A673 (cell line): ENCODE results near the gene THRB. TPM values are rescaled to one million over a fixed set of nuclear protein-coding genes. Genes with fewer than 3 reads are reported as not detected.

Experiments
- BruUV-seq: library from RNA; stranded (reverse); fragments of 400-500 nt; replicated peaks from 2 replicates; lab custom pipeline; 2021; lab: Mats Ljungman, UMichigan
- CTCF ChIA-PET: fragments of 300-600 bp; sonication (Branson Sonifier 250); formaldehyde crosslinking; loops from one replicate; lab custom pipeline; 2022; ENCODE audit warnings: antibody characterized with exemption; lab: Charles Lee
- POLR2A ChIA-PET: fragments of 300-600 bp; sonication (Branson Sonifier 250); formaldehyde crosslinking; loops from one replicate; lab custom pipeline; 2022; ENCODE audit warnings: antibody characterized with exemption; ENCODE audit not compliant: low non-redundant PET; lab: Charles Lee
- DNase-seq: peaks from one replicate; pipeline ENCODE4 v3.0.0-alpha.2; 2015; ENCODE audit warnings: low spot score
- H3K27ac ChIP-seq: fragments of 200-600 bp; sonication (generic); 2 replicates; pipeline ENCODE4 v1.5.1; 2016; ENCODE audit warnings: mixed run types, low read depth, mild to moderate bottlenecking, mixed read lengths, antibody characterized with exemption, low read length; ENCODE audit not compliant: poor library complexity, severe bottlenecking
- H3K27me3 ChIP-seq: fragments of 200-600 bp; sonication (generic); replicated peaks from 2 replicates; pipeline ENCODE4 v1.6.1; 2017; ENCODE audit warnings: mixed run types, low read depth, mild to moderate bottlenecking, mixed read lengths, antibody characterized with exemption, low read length; ENCODE audit not compliant: insufficient read depth, poor library complexity
- H3K36me3 ChIP-seq: fragments of 200-600 bp; sonication (generic); 2 replicates; pipeline ENCODE4 v1.6.1; 2016; ENCODE audit warnings: mixed run types, mild to moderate bottlenecking, mixed read lengths, antibody characterized with exemption, low read length; ENCODE audit not compliant: insufficient read depth, poor library complexity, severe bottlenecking
- H3K4me1 ChIP-seq: fragments of 200-600 bp; sonication (generic); 2 replicates; pipeline ENCODE4 v1.6.1; 2017; ENCODE audit warnings: mixed run types, mild to moderate bottlenecking, mixed read lengths, antibody characterized with exemption, low read length; ENCODE audit not compliant: insufficient read depth, poor library complexity, severe bottlenecking
- H3K4me3 ChIP-seq: fragments of 200-600 bp; sonication (generic); 2 replicates; pipeline ENCODE4 v1.5.1; 2016; ENCODE audit warnings: low read depth, mixed run types, mild to moderate bottlenecking, mixed read lengths, low read length; ENCODE audit not compliant: poor library complexity, severe bottlenecking
- H3K9me3 ChIP-seq: fragments of 200-600 bp; sonication (generic); 2 replicates; pipeline ENCODE4 v1.6.1; 2016; ENCODE audit warnings: mixed run types, low read depth, mild to moderate bottlenecking, mixed read lengths, antibody characterized with exemption, low read length; ENCODE audit not compliant: poor library complexity, severe bottlenecking
- CTCF ChIP-seq: fragments of 300-800, 200-600 bp; sonication (generic); conservative IDR thresholded peaks from 2 replicates; pipeline ENCODE4 v1.5.1; 2017; ENCODE audit warnings: low read depth, mild to moderate bottlenecking, antibody characterized with exemption, low read length, moderate library complexity, mixed read lengths
- EZH2 ChIP-seq: fragments of 200-600 bp; sonication (generic); IDR thresholded peaks from 2 replicates; pipeline ENCODE4 v1.6.1; 2017; ENCODE audit warnings: borderline replicate concordance, low read depth, mild to moderate bottlenecking, mixed read lengths, antibody characterized with exemption, low read length; ENCODE audit not compliant: poor library complexity, severe bottlenecking
- intact Hi-C: fragments of 100-400 bp; cut with micrococcal nuclease; formaldehyde crosslinking; loops from one replicate; pipeline ENCODE4 v1.10.0; 2022; ENCODE audit not compliant: unreplicated experiment
- total RNA-seq: library from RNA; stranded (reverse); gene quantifications from 2 replicates; pipeline ENCODE4 v1.2.3, GENCODE V29; 2021

The THRB gene
- total RNA-seq, 1 experiment from 2014 or later, result 0.11 TPM

GRCh38 chr3:24137334-24137733 lies 357.3 kb downstream of the THRB start:
- TF ChIP-seq CTCF (no peak), EZH2 (no peak)
- no peak overlapping the region for H3K4me3 ChIP-seq
- H3K9me3 ChIP-seq, result no peaks in the 10 kb centered on the region
- ChIA-PET CTCF (no interaction called here), POLR2A (no interaction called here)
- H3K27ac ChIP-seq, result no peak overlapping the region
- intact Hi-C loops, result no loop called here
- no TSS peak for BruUV-seq
- H3K4me1 ChIP-seq, result no peaks in the 10 kb centered on the region
- no peak for DNase-seq
- H3K27me3 ChIP-seq, result no peaks in the 10 kb centered on the region
- no peaks in the 10 kb centered on the region for H3K36me3 ChIP-seq

- H3K27me3 ChIP-seq, result no peaks in the 10 kb centered on the region
- H3K36me3 ChIP-seq, result no peaks in the 10 kb centered on the region
- no peaks in the 10 kb centered on the region for H3K4me1 ChIP-seq
- intact Hi-C loops, result no loop called here
- TF ChIP-seq EZH2, result no peak
- no peak for TF ChIP-seq CTCF
- DNase-seq, result no peak
- no TSS peak for BruUV-seq
- no peak overlapping the region for H3K27ac ChIP-seq
- CTCF ChIA-PET, result no interaction called here
- POLR2A ChIA-PET, result no interaction called here
- H3K9me3 ChIP-seq, result no peaks in the 10 kb centered on the region
- H3K4me3 ChIP-seq, result no peak overlapping the region
These were observed 357.9 kb downstream of the THRB start for GRCh38 chr3:24136624-24137310.

GRCh38 chr3:24135280-24135679 lies 359.4 kb downstream of the THRB start:
- Histone ChIP-seq H3K27ac (no peak overlapping the region), H3K27me3 (no peaks in the 10 kb centered on the region), H3K36me3 (no peaks in the 10 kb centered on the region), H3K4me3 (no peak overlapping the region), H3K9me3 (no peaks in the 10 kb centered on the region), H3K4me1 (no peaks in the 10 kb centered on the region)
- DNase-seq, result no peak
- ChIA-PET CTCF (no interaction called here), POLR2A (no interaction called here)
- BruUV-seq, result no TSS peak
- intact Hi-C loops, result no loop called here
- TF ChIP-seq CTCF (no peak), EZH2 (no peak)
